HEK293T (cell line): ENCODE measurements around the gene NFATC2IP.

ENCODE experiments used
- BHLHE40 ChIP-seq: fragments of 450-650 bp; IDR thresholded peaks from 2 replicates; pipeline ENCODE4 v1.6.1; 2016; ENCODE audit warnings: mild to moderate bottlenecking, moderate library complexity, borderline replicate concordance
- PKNOX1 ChIP-seq: fragments of 450-650 bp; IDR thresholded peaks from 2 replicates; pipeline ENCODE4 v1.6.1; 2016

GRCh38 chr16:28984091-28984490 lies 33.4 kb downstream of the NFATC2IP start:
- TF ChIP-seq BHLHE40 (no peak), PKNOX1 (no peak)
